Activated CD8-positive, alpha-beta memory T cell treated with anti-CD3 and anti-CD28 coated beads for 4 hours (primary cell): ENCODE results near the gene IFRD2.
"Not testable (repeated sequence)": the region's sequence is repeated elsewhere in the genome, so short reads cannot be mapped to it uniquely, and the experiment has no call there.

Experiments used
- DNase-seq, 2 donors: peaks; one replicate each; pipeline ENCODE4 v3.0.0-alpha.2; 2020; ENCODE audit warnings: low read depth in 2 of 2

IFRD2 gene

GRCh38 chr3:50268276-50268675, 24.0 kb downstream of the IFRD2 start:
- no peak for DNase-seq

- no peak for DNase-seq
Observed at GRCh38 chr3:50267280-50267913, 24.8 kb downstream of the IFRD2 start.

GRCh38 chr3:50266836-50267235, 25.4 kb downstream of the IFRD2 start:
- DNase-seq, result no peak

- DNase-seq, result no peak
Observed at GRCh38 chr3:50266017-50266416, 26.2 kb downstream of the IFRD2 start.

GRCh38 chr3:50265571-50265970, 26.7 kb downstream of the IFRD2 start:
- no peak for DNase-seq

GRCh38 chr3:50264964-50265485, 27.2 kb downstream of the IFRD2 start:
- DNase-seq, result no peak

- DNase-seq, result no peak
Observed at GRCh38 chr3:50264383-50264963, 27.8 kb downstream of the IFRD2 start.

GRCh38 chr3:50263478-50264382, 28.5 kb downstream of the IFRD2 start:
- no peak for DNase-seq

- no peak for DNase-seq
Observed at GRCh38 chr3:50262778-50263177, 29.5 kb downstream of the IFRD2 start.

- not testable (repeated sequence) for DNase-seq
Observed at GRCh38 chr3:50262200-50262599, 30.0 kb downstream of the IFRD2 start.

GRCh38 chr3:50261505-50261904, 30.7 kb downstream of the IFRD2 start:
- DNase-seq, result no peak

GRCh38 chr3:50260942-50261441, 31.2 kb downstream of the IFRD2 start:
- DNase-seq, result no peak

- DNase-seq, result peak; percentile 59 to 66
Observed at GRCh38 chr3:50260027-50260941, 31.9 kb downstream of the IFRD2 start.

- no peak for DNase-seq
Observed at GRCh38 chr3:50259432-50260026, 32.7 kb downstream of the IFRD2 start.

- DNase-seq, result no peak
Observed at GRCh38 chr3:50258979-50259378, 33.2 kb downstream of the IFRD2 start.

- no peak for DNase-seq
Observed at GRCh38 chr3:50258029-50258680, 34.1 kb downstream of the IFRD2 start.

- no peak for DNase-seq
Observed at GRCh38 chr3:50256978-50257890, 35.0 kb downstream of the IFRD2 start.

- DNase-seq, result no peak
Observed at GRCh38 chr3:50255251-50255615, 37.0 kb downstream of the IFRD2 start.

GRCh38 chr3:50254577-50255250, 37.5 kb downstream of the IFRD2 start:
- DNase-seq, result no peak
